ENCODE data around the gene TAX1BP3. TPM values are rescaled to one million over a fixed set of nuclear protein-coding genes. Genes with fewer than 3 reads are reported as not detected.

TAX1BP3 gene
- total and polyA plus RNA-seq, 4 donors: 11.9 to 27.7 (median 20.0) TPM

- Histone ChIP-seq H3K27ac (ENCODE audit: low read depth in 1 of 2, low read length in 2 of 2) (no peak overlapping the region), H3K4me1 (ENCODE audit: control insufficient read depth in 4 of 4, insufficient read depth in 4 of 4, low read length in 3 of 4) (peaks cover 0 to 13% (median 8%) of the 10 kb centered on the region in 4 donors), H3K9ac (ENCODE audit: low read depth in 1 of 2, low read length in 2 of 2) (no peak overlapping the region), H3K9me3 (ENCODE audit: control insufficient read depth in 4 of 4, low read length in 3 of 4) (no peaks in the 10 kb centered on the region), H3K27me3 (ENCODE audit: control insufficient read depth in 4 of 4, insufficient read depth in 4 of 4, low read length in 3 of 4) (no peaks in the 10 kb centered on the region), H3K36me3 (ENCODE audit: control insufficient read depth in 4 of 4, insufficient read depth in 3 of 4, low read depth in 1 of 4, low read length in 3 of 4) (peaks cover 13 to 68% (median 46%) of the 10 kb centered on the region in 4 donors), H3K4me3 (ENCODE audit: low read depth in 1 of 3, low read length in 3 of 3) (no peak overlapping the region)
- TF ChIP-seq FOXA1 (IDR thresholded peaks at IDR 0.05): no peak
- no peak for TF ChIP-seq YY1 (IDR thresholded peaks at IDR 0.05)
- TF ChIP-seq REST (IDR thresholded peaks at IDR 0.05): no peak
- no peak for TF ChIP-seq GABPA (IDR thresholded peaks at IDR 0.05 in 1 of 2, conservative IDR thresholded peaks at IDR 0.05 in 1 of 2)
- no peak for DNase-seq (ENCODE audit: low spot score)
- 89% methylated on average over 6 of the region's 6 CpGs for WGBS
These were observed 55.3 kb downstream of the TAX1BP3 start for GRCh38 chr17:3613124-3613523.

Other genes with a start within 250 kb of the TAX1BP3 start
- under 1 TPM in 1 of 2 donors, not detected in 1; 0.08 TPM for gene OR1E2, start 234.7 kb downstream of the TAX1BP3 start, total RNA-seq
- not detected for gene OR1E2, start 234.7 kb downstream of the TAX1BP3 start, polyA plus RNA-seq
- under 1 TPM; 0.19 to 0.42 TPM for gene SPATA22, start 196.8 kb downstream of the TAX1BP3 start, total RNA-seq
- under 1 TPM in 1 of 2 donors, not detected in 1; 0.89 TPM for gene SPATA22, start 196.8 kb downstream of the TAX1BP3 start, polyA plus RNA-seq
- 1 to 10 TPM in 1 of 2 donors, under 1 TPM in 1; 0.89 to 4.7 TPM for gene ASPA, start 192.6 kb downstream of the TAX1BP3 start, total RNA-seq
- 1 to 10 TPM; 1.2 to 2.6 TPM for gene ASPA, start 192.6 kb downstream of the TAX1BP3 start, polyA plus RNA-seq
- gene TRPV3, start 110.8 kb downstream of the TAX1BP3 start, total RNA-seq: under 1 TPM; 0.19 to 0.33 TPM
- under 1 TPM; 0.04 to 0.38 TPM for gene TRPV3, start 110.8 kb downstream of the TAX1BP3 start, polyA plus RNA-seq
- gene TRPV1, start 59.2 kb downstream of the TAX1BP3 start, total RNA-seq: 10 to 100 TPM in 1 of 2 donors, 1 to 10 TPM in 1; 2.5 to 12.7 TPM
- 1 to 10 TPM; 3.0 to 3.7 TPM for gene TRPV1, start 59.2 kb downstream of the TAX1BP3 start, polyA plus RNA-seq
- 10 to 100 TPM in 1 of 2 donors, 1 to 10 TPM in 1; 9.3 to 66.6 TPM for gene SHPK, start 32.3 kb downstream of the TAX1BP3 start, total RNA-seq
- 10 to 100 TPM; 16.5 to 17.4 TPM for gene SHPK, start 32.3 kb downstream of the TAX1BP3 start, polyA plus RNA-seq
- 10 to 100 TPM in 1 of 2 donors, 1 to 10 TPM in 1; 8.1 to 15.3 TPM for gene CTNS, start 31.8 kb downstream of the TAX1BP3 start, total RNA-seq
- 10 to 100 TPM in 1 of 2 donors, 1 to 10 TPM in 1; 6.6 to 11.0 TPM for gene CTNS, start 31.8 kb downstream of the TAX1BP3 start, polyA plus RNA-seq
- 10 to 100 TPM; 12.3 to 15.3 TPM for gene EMC6, start 234 bp upstream of the TAX1BP3 start, total RNA-seq
- gene EMC6, start 234 bp upstream of the TAX1BP3 start, polyA plus RNA-seq: 100 to 1,000 TPM in 1 of 2 donors, 10 to 100 TPM in 1; 80.0 to 107 TPM
- 1 to 10 TPM; 1.2 to 1.8 TPM for gene P2RX5, start 27.6 kb upstream of the TAX1BP3 start, total RNA-seq
- gene P2RX5, start 27.6 kb upstream of the TAX1BP3 start, polyA plus RNA-seq: 1 to 10 TPM in 1 of 2 donors, under 1 TPM in 1; 0.31 to 1.1 TPM
- 1 to 10 TPM in 1 of 2 donors, under 1 TPM in 1; 0.08 to 5.8 TPM for gene HASPIN, start 55.3 kb upstream of the TAX1BP3 start, total RNA-seq
- gene HASPIN, start 55.3 kb upstream of the TAX1BP3 start, polyA plus RNA-seq: under 1 TPM in 1 of 2 donors, not detected in 1; 0.28 TPM
- gene ITGAE, start 132.6 kb upstream of the TAX1BP3 start, total RNA-seq: 10 to 100 TPM in 1 of 2 donors, 1 to 10 TPM in 1; 6.5 to 13.9 TPM
- 10 to 100 TPM; 10.3 to 17.7 TPM for gene ITGAE, start 132.6 kb upstream of the TAX1BP3 start, polyA plus RNA-seq
- 10 to 100 TPM; 11.8 to 17.1 TPM for gene NCBP3, start 177.7 kb upstream of the TAX1BP3 start, total RNA-seq
- gene NCBP3, start 177.7 kb upstream of the TAX1BP3 start, polyA plus RNA-seq: 1 to 10 TPM; 4.6 to 4.8 TPM
- under 1 TPM; 0.51 to 0.67 TPM for gene CAMKK1, start 224.5 kb upstream of the TAX1BP3 start, total RNA-seq
- under 1 TPM; 0.24 to 0.48 TPM for gene CAMKK1, start 224.5 kb upstream of the TAX1BP3 start, polyA plus RNA-seq
- 1 to 10 TPM in 1 of 2 donors, under 1 TPM in 1; 0.75 to 5.2 TPM for gene P2RX1, start 247.9 kb upstream of the TAX1BP3 start, total RNA-seq
- under 1 TPM; 0.44 to 0.53 TPM for gene P2RX1, start 247.9 kb upstream of the TAX1BP3 start, polyA plus RNA-seq

All from liver (tissue), 9 donors.